AG04450 (cell line): ENCODE data around the gene C10orf105. TPM values are rescaled to one million over a fixed set of nuclear protein-coding genes. Genes with fewer than 3 reads are reported as not detected.

Experiments used
- CTCF ChIA-PET: fragments of 300-600, 350-600 bp; formaldehyde crosslinking; extraction: SDS; loops from one replicate; lab custom pipeline; 2022; ENCODE audit warnings: antibody characterized with exemption, inconsistent platforms; lab: Charles Lee
- POLR2A ChIA-PET: fragments of 350-600 bp; formaldehyde crosslinking; extraction: SDS; loops from one replicate; lab custom pipeline; 2021; ENCODE audit warnings: antibody characterized with exemption, inconsistent platforms; lab: Yijun Ruan, JAX
- DNase-seq: peaks from one replicate; pipeline ENCODE4 v3.0.0-alpha.2; 2011; ENCODE audit warnings: low read depth, low spot score
- H3K27ac ChIP-seq: one replicate; pipeline ENCODE4 v1.5.1; 2012; ENCODE audit warnings: low read depth, low read length, control low read depth
- H3K27me3 ChIP-seq: one replicate; pipeline ENCODE4 v1.6.0; 2012; ENCODE audit warnings: low read length; ENCODE audit not compliant: control insufficient read depth, insufficient read depth
- H3K4me3 ChIP-seq: 2 replicates; pipeline ENCODE4 v1.5.1; 2011; ENCODE audit warnings: mild to moderate bottlenecking, low read depth, low read length, control low read depth
- H3K9me3 ChIP-seq: 2 replicates; pipeline ENCODE4 v1.5.1; 2012; ENCODE audit warnings: low read length; ENCODE audit not compliant: control insufficient read depth, insufficient read depth
- CTCF ChIP-seq: IDR thresholded peaks from 2 replicates; pipeline ENCODE4 v1.5.1; 2011; ENCODE audit warnings: low read depth, low read length, control low read depth, inconsistent platforms
- polyA plus RNA-seq: library from polyadenylated mRNA; depleted of rRNA; stranded (reverse); fragments of >200 nt; gene quantifications from 2 replicates; pipeline ENCODE4 v1.2.3, GENCODE V29; 2011

C10orf105 gene
- polyA plus RNA-seq, 1 experiment: not detected

- Histone ChIP-seq H3K4me3 (no peak overlapping the region), H3K27me3 (peaks cover 21% of the 10 kb centered on the region), H3K27ac (no peak overlapping the region), H3K9me3 (peaks cover 22% of the 10 kb centered on the region)
- TF ChIP-seq CTCF: no peak
- DNase-seq: no peak
- CTCF ChIA-PET: interaction anchor here (0.9 to 3.4 kb wide), 2 partner anchors 9 to 11 kb away, joined by 3 to 12 read pairs; no protein-coding TSS in a partner anchor
- POLR2A ChIA-PET: no interaction called here
These were observed 32.1 kb downstream of the C10orf105 start for GRCh38 chr10:71687480-71687879.

DNA sequence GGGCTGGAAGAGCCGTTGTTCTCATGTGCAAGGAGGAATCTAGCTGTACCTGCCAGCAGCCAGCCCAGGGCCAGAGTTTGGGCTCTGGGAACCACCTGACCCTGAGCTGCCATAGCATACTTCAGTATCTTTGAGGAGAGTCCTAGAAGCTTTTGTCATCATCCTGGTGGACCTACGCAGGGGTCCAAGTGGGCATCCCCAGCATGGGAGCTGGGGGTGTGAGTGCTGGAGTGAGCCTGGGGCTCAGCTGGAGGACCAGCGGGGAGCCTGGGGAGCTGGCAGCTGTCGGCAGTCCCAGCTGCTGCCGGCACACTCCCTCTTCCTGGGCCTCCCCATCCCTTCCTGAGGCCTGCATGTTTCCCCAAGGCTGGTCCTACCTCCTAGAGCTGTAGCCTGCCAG is 32.5 kb downstream of the C10orf105 start:
- Histone ChIP-seq H3K27me3 (peaks cover 23% of the 10 kb centered on the region), H3K27ac (no peak overlapping the region), H3K4me3 (no peak overlapping the region), H3K9me3 (peaks cover 22% of the 10 kb centered on the region)
- ChIA-PET CTCF (interaction anchor here (0.9 to 3.4 kb wide), 2 partner anchors 9 to 11 kb away, joined by 3 to 12 read pairs; no protein-coding TSS in a partner anchor), POLR2A (no interaction called here)
- no peak for TF ChIP-seq CTCF
- no peak for DNase-seq

DNA sequence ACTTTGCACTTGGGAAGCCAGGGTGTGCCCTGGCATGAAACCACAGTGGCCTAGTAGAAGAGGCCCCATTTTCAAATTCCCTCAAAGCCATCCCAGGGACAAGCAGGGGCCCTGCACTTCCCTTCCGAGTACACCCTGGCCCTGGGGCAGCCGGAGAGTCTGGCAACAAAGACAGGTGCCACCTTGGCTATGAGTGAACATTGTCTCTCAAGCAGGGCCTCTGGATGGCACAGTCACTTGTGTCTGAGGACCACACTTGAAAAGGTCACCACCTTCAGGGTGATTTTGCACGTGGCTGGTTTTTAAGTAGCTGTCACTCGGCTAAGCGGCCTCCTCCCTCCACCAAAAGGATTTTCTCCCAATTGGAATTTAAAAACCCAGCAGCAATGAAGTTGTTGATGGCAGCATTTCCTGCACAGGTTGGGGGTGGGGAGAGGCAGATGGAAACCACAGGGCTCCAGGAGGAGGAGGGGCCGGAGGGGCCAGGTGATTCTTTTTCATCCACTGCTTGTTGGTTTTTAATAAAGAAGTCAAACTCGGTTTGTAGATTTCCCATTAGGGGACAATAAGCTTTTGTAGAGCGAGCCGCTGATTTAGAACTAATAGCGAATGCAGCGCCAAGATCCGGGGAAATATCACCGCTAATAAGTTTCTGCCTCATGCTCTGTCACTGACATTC is 33.9 kb downstream of the C10orf105 start:
- no peak for DNase-seq
- no peak overlapping the region for H3K4me3 ChIP-seq
- no peak for TF ChIP-seq CTCF
- ChIA-PET POLR2A (no interaction called here), CTCF (interaction anchor here (3.4 kb wide), 1 partner anchor 10 kb away, joined by 12 read pairs; no protein-coding TSS in a partner anchor)
- peaks cover 33% of the 10 kb centered on the region for H3K27me3 ChIP-seq
- peaks cover 22% of the 10 kb centered on the region for H3K9me3 ChIP-seq
- H3K27ac ChIP-seq: no peak overlapping the region

- ChIA-PET POLR2A (no interaction called here), CTCF (interaction anchor here (3.4 kb wide), 1 partner anchor 12 kb away, joined by 12 read pairs; no protein-coding TSS in a partner anchor)
- Histone ChIP-seq H3K27ac (no peak overlapping the region), H3K4me3 (no peak overlapping the region), H3K9me3 (peaks cover 17% of the 10 kb centered on the region), H3K27me3 (peaks cover 40% of the 10 kb centered on the region)
- TF ChIP-seq CTCF: no peak
- no peak for DNase-seq
These were observed 35.0 kb downstream of the C10orf105 start for GRCh38 chr10:71684356-71685173.
